CD14-positive monocyte (primary cell): ENCODE measurements around the gene ATXN7L1. TPM values are rescaled to one million over a fixed set of nuclear protein-coding genes. Genes with fewer than 3 reads are reported as not detected.

Experiments used
- DNase-seq, 3 donors: peaks; one replicate each; pipeline ENCODE4 v3.0.0-alpha.2; 2011 to 2022
- H2AFZ ChIP-seq: 2 replicates; pipeline ENCODE4 v1.6.0; 2012; ENCODE audit warnings: mild to moderate bottlenecking, low read depth, low read length, inconsistent platforms; ENCODE audit not compliant: insufficient read depth, poor library complexity, severe bottlenecking
- H3K27ac ChIP-seq, 2 donors: 1 replicate in 1 of 2; 2 replicates in 1 of 2; pipeline ENCODE4 v1.5.1; 2012 to 2013; ENCODE audit warnings: low read length in 2 of 2, control low read depth in 1 of 2, inconsistent platforms in 1 of 2, low read depth in 1 of 2, mild to moderate bottlenecking in 1 of 2
- H3K27me3 ChIP-seq, 2 donors: one replicate each; pipeline versions ENCODE4 v1.6.0 to v1.6.1; 2011 to 2013; ENCODE audit warnings: low read length in 2 of 2; ENCODE audit not compliant: control insufficient read depth in 2 of 2, insufficient read depth in 2 of 2
- H3K36me3 ChIP-seq, 2 donors: replicated peaks in 1 of 2; 1 replicate in 1 of 2; 2 replicates in 1 of 2; pipeline versions ENCODE4 v1.5.1 to v1.6.1; 2012 to 2013; ENCODE audit warnings: low read length in 2 of 2, control low read depth in 1 of 2, inconsistent platforms in 1 of 2, mild to moderate bottlenecking in 1 of 2; ENCODE audit not compliant: insufficient read depth in 2 of 2, control insufficient read depth in 1 of 2
- H3K4me1 ChIP-seq, 2 donors: 1 replicate in 1 of 2; 2 replicates in 1 of 2; pipeline versions ENCODE4 v1.5.1 to v1.6.1; 2012 to 2013; ENCODE audit warnings: low read length in 2 of 2, control low read depth in 1 of 2, inconsistent platforms in 1 of 2, mild to moderate bottlenecking in 1 of 2, moderate library complexity in 1 of 2; ENCODE audit not compliant: insufficient read depth in 2 of 2, control insufficient read depth in 1 of 2
- H3K4me2 ChIP-seq: replicated peaks from 2 replicates; pipeline ENCODE3; 2012; ENCODE audit warnings: low read length, moderate library complexity, mild to moderate bottlenecking; ENCODE audit not compliant: poor library complexity, severe bottlenecking; ENCODE audit errors: extremely low read depth
- H3K4me3 ChIP-seq, 3 experiments: fragments of 200-600 bp in 1 of 3; sonication (generic) in 1 of 3; replicated peaks in 1 of 3; 1 replicate in 2 of 3; 2 replicates in 1 of 3; pipeline ENCODE4 v1.5.1; 2011 to 2013; ENCODE audit warnings: low read length in 3 of 3, mild to moderate bottlenecking in 3 of 3, control low read depth in 2 of 3, low read depth in 2 of 3, inconsistent platforms in 1 of 3, moderate library complexity in 1 of 3
- H3K79me2 ChIP-seq: 2 replicates; pipeline ENCODE4 v1.6.0; 2012; ENCODE audit warnings: mild to moderate bottlenecking, control low read depth, inconsistent platforms, low read length, moderate library complexity; ENCODE audit not compliant: insufficient read depth
- H3K9ac ChIP-seq: 2 replicates; pipeline ENCODE4 v1.6.0; 2017; ENCODE audit warnings: low read length, mild to moderate bottlenecking; ENCODE audit not compliant: insufficient read depth, poor library complexity, severe bottlenecking
- H3K9me3 ChIP-seq, 2 donors: replicated peaks in 1 of 2; 1 replicate in 1 of 2; 2 replicates in 1 of 2; pipeline versions ENCODE4 v1.5.1 to v1.6.1; 2012 to 2013; ENCODE audit warnings: low read length in 2 of 2, control low read depth in 1 of 2; ENCODE audit not compliant: control insufficient read depth in 1 of 2, insufficient read depth in 1 of 2
- H4K20me1 ChIP-seq: 2 replicates; pipeline ENCODE4 v1.6.0; 2012; ENCODE audit warnings: mild to moderate bottlenecking, low read length, control low read depth, moderate library complexity; ENCODE audit not compliant: insufficient read depth
- H3K27ac Mint-ChIP-seq, 7 donors: one replicate each; pipeline ENCODE4 v1.8.0; 2020; ENCODE audit warnings: mild to moderate bottlenecking in 7 of 7, mixed read lengths in 7 of 7, moderate library complexity in 6 of 7, inconsistent platforms in 2 of 7
- H3K27me3 Mint-ChIP-seq, 3 donors: one replicate each; pipeline ENCODE4 v1.8.0; 2021 to 2022; ENCODE audit warnings: low read depth in 3 of 3, mild to moderate bottlenecking in 3 of 3, mixed read lengths in 3 of 3, moderate library complexity in 3 of 3, inconsistent platforms in 1 of 3
- H3K36me3 Mint-ChIP-seq, 2 donors: one replicate each; pipeline ENCODE4 v1.8.0; 2020; ENCODE audit warnings: mixed read lengths in 2 of 2, inconsistent platforms in 1 of 2, mild to moderate bottlenecking in 1 of 2
- H3K4me1 Mint-ChIP-seq: one replicate; pipeline ENCODE4 v1.8.0; 2020; ENCODE audit warnings: mild to moderate bottlenecking, mixed read lengths
- H3K4me3 Mint-ChIP-seq, 2 donors: one replicate each; pipeline ENCODE4 v1.8.0; 2020; ENCODE audit warnings: mild to moderate bottlenecking in 2 of 2, mixed read lengths in 2 of 2, moderate library complexity in 1 of 2
- H3K9me3 Mint-ChIP-seq, 7 donors: one replicate each; pipeline ENCODE4 v1.8.0; 2020 to 2022; ENCODE audit warnings: mixed read lengths in 7 of 7, mild to moderate bottlenecking in 6 of 7, moderate library complexity in 6 of 7, inconsistent platforms in 2 of 7
- CTCF ChIP-seq: fragments of 200-600 bp; IDR thresholded peaks from one replicate; pipeline ENCODE4 v1.8.0; 2022; ENCODE audit warnings: antibody characterized with exemption, mild to moderate bottlenecking
- WGBS: methylation state at CpG from one replicate; pipeline ENCODE4 v1.1.5; 2013; ENCODE audit warnings: missing lambda C conversion rate; ENCODE audit not compliant: insufficient coverage; 5-methylcytosine and 5-hydroxymethylcytosine counted together
- intact Hi-C, 2 donors: fragments of 100-400 bp; cut with micrococcal nuclease; formaldehyde crosslinking; loops; one replicate each; pipeline versions ENCODE4 v1.15.0 to v1.15.1; 2023
- polyA plus RNA-seq, 3 donors: library from polyadenylated mRNA; depleted of rRNA in 1 of 3; unstranded in 2 of 3; stranded (reverse) in 1 of 3; fragments of 300-500 nt in 2 of 3; fragments of >200 nt in 1 of 3; fragmentation: Illumina TruSeq in 2 of 3; gene quantifications; 1 replicate in 2 of 3; 2 replicates in 1 of 3; pipeline ENCODE4 v1.2.3, GENCODE V29; 2012 to 2021

ATXN7L1 gene
- polyA plus RNA-seq, 3 donors = 4.5 to 12.2 (median 11.2) TPM

GRCh38 chr7:105648561-105649401 is 227.6 kb downstream of the ATXN7L1 start:
- H3K36me3 ChIP-seq = peaks cover 58 to 89% of the 10 kb centered on the region in 2 donors
- peaks cover 77% of the 10 kb centered on the region for H4K20me1 ChIP-seq
- peaks cover 69 to 90% of the 10 kb centered on the region in 2 donors for H3K36me3 Mint-ChIP-seq
- peaks cover 13% of the 10 kb centered on the region for H3K79me2 ChIP-seq
- intact Hi-C loops = no loop called here
- H3K9me3 Mint-ChIP-seq = no peaks in the 10 kb centered on the region
- peaks cover 5% of the 10 kb centered on the region for H3K4me1 Mint-ChIP-seq
- no peak overlapping the region for H3K4me2 ChIP-seq
- H3K27me3 Mint-ChIP-seq = no peaks in the 10 kb centered on the region
- no peak for DNase-seq
- H3K27me3 ChIP-seq = no peaks in the 10 kb centered on the region
- no peaks in the 10 kb centered on the region for H3K4me1 ChIP-seq
- no peak overlapping the region for H3K4me3 Mint-ChIP-seq
- H3K27ac Mint-ChIP-seq = peak overlapping the region in 5 of 7 donors; percentile 14 to 77 (median 58)
- no peak overlapping the region for H3K4me3 ChIP-seq
- peak overlapping the region in 1 of 2 donors; percentile 22 for H3K27ac ChIP-seq
- 38% methylated on average over 7 of the region's 13 CpGs for WGBS
- H3K9me3 ChIP-seq = no peaks in the 10 kb centered on the region
- H3K9ac ChIP-seq = no peak overlapping the region
- H2AFZ ChIP-seq = no peak overlapping the region
- TF ChIP-seq CTCF = no peak

- Histone ChIP-seq H3K4me3 (no peak overlapping the region), H3K27me3 (no peaks in the 10 kb centered on the region), H3K36me3 (peaks cover 63 to 90% of the 10 kb centered on the region in 2 donors), H3K27ac (no peak overlapping the region), H3K79me2 (peaks cover 19% of the 10 kb centered on the region), H2AFZ (no peak overlapping the region), H4K20me1 (peaks cover 66% of the 10 kb centered on the region), H3K9ac (no peak overlapping the region), H3K4me1 (no peaks in the 10 kb centered on the region), H3K4me2 (no peak overlapping the region), H3K9me3 (no peaks in the 10 kb centered on the region)
- WGBS = 96% methylated on average over 7 of the region's 7 CpGs
- Mint-ChIP-seq H3K27ac (peak overlapping the region in 1 of 7 donors; percentile 20), H3K9me3 (no peaks in the 10 kb centered on the region), H3K27me3 (no peaks in the 10 kb centered on the region), H3K36me3 (peaks cover 71 to 91% of the 10 kb centered on the region in 2 donors), H3K4me1 (peaks cover 5% of the 10 kb centered on the region), H3K4me3 (no peak overlapping the region)
- intact Hi-C loops = no loop called here
- no peak for TF ChIP-seq CTCF
- DNase-seq = no peak
Measured at GRCh38 chr7:105647591-105647990, 228.8 kb downstream of the ATXN7L1 start.
